Neuronal stem cell (in vitro differentiated cells): ENCODE measurements around the gene PPP1R1C.

ENCODE experiments used
- DNase-seq: peaks from one replicate; pipeline ENCODE4 v3.0.0-alpha.2; 2013; ENCODE audit warnings: low spot score
- H2AFZ ChIP-seq: one replicate; pipeline ENCODE4 v1.6.1; 2013; ENCODE audit warnings: mild to moderate bottlenecking, low read length, inconsistent platforms
- H2AK5ac ChIP-seq: 2 replicates; pipeline ENCODE4 v1.6.1; 2013; ENCODE audit warnings: low read depth, mild to moderate bottlenecking, inconsistent platforms, low read length, moderate library complexity, mixed read lengths
- H2BK120ac ChIP-seq: 2 replicates; pipeline ENCODE4 v1.6.1; 2013; ENCODE audit warnings: low read depth, mild to moderate bottlenecking, inconsistent platforms, low read length, moderate library complexity, mixed read lengths
- H2BK12ac ChIP-seq: one replicate; pipeline ENCODE4 v1.6.1; 2013; ENCODE audit warnings: low read length, inconsistent platforms
- H2BK15ac ChIP-seq: 2 replicates; pipeline ENCODE4 v1.6.1; 2013; ENCODE audit warnings: mild to moderate bottlenecking, low read length, inconsistent platforms, mixed read lengths
- H2BK5ac ChIP-seq: one replicate; pipeline ENCODE4 v1.6.1; 2013; ENCODE audit warnings: inconsistent platforms, mild to moderate bottlenecking, low read length, moderate library complexity
- H3K14ac ChIP-seq: one replicate; pipeline ENCODE4 v1.6.1; 2013; ENCODE audit warnings: low read length, inconsistent platforms
- H3K18ac ChIP-seq: 2 replicates; pipeline ENCODE4 v1.6.1; 2013; ENCODE audit warnings: low read length, inconsistent platforms
- H3K23ac ChIP-seq: 2 replicates; pipeline ENCODE4 v1.6.1; 2013; ENCODE audit warnings: low read depth, mild to moderate bottlenecking, mixed read lengths, low read length, inconsistent platforms; ENCODE audit not compliant: poor library complexity
- H3K27ac ChIP-seq: replicated peaks from 3 replicates; pipeline ENCODE4 v1.5.1; 2013; ENCODE audit warnings: low read length, inconsistent platforms
- H3K27me3 ChIP-seq, 3 experiments: 2 replicates each; pipeline ENCODE4 v1.6.1; 2013; ENCODE audit warnings: low read length in 3 of 3, mild to moderate bottlenecking in 2 of 3, inconsistent platforms in 1 of 3, low read depth in 1 of 3, mixed read lengths in 1 of 3, moderate library complexity in 1 of 3; ENCODE audit not compliant: control insufficient read depth in 3 of 3, insufficient read depth in 3 of 3
- H3K36me3 ChIP-seq, 2 donors: replicated peaks in 1 of 2; 2 replicates each; pipeline ENCODE4 v1.6.1; 2013; ENCODE audit warnings: low read length in 2 of 2; ENCODE audit not compliant: control insufficient read depth in 2 of 2, insufficient read depth in 2 of 2
- H3K4ac ChIP-seq: 2 replicates; pipeline ENCODE4 v1.6.1; 2013; ENCODE audit warnings: inconsistent platforms, mild to moderate bottlenecking, low read length, moderate library complexity
- H3K4me1 ChIP-seq, 2 donors: 1 replicate in 1 of 2; 2 replicates in 1 of 2; pipeline ENCODE4 v1.6.1; 2013; ENCODE audit warnings: low read length in 2 of 2, low read depth in 1 of 2; ENCODE audit not compliant: control insufficient read depth in 2 of 2, insufficient read depth in 1 of 2
- H3K4me2 ChIP-seq: one replicate; pipeline ENCODE4 v1.6.1; 2013; ENCODE audit warnings: mild to moderate bottlenecking, low read length, inconsistent platforms; ENCODE audit not compliant: insufficient read depth, poor library complexity, severe bottlenecking
- H3K4me3 ChIP-seq, 2 donors: 2 replicates each; pipeline ENCODE4 v1.5.1; 2013; ENCODE audit warnings: low read length in 2 of 2, mild to moderate bottlenecking in 2 of 2, inconsistent platforms in 1 of 2, moderate library complexity in 1 of 2
- H3K79me1 ChIP-seq: one replicate; pipeline ENCODE4 v1.6.1; 2013; ENCODE audit warnings: low read depth, mild to moderate bottlenecking, inconsistent platforms, low read length, moderate library complexity
- H3K9ac ChIP-seq: one replicate; pipeline ENCODE4 v1.6.1; 2013; ENCODE audit warnings: mild to moderate bottlenecking, low read depth, low read length, inconsistent platforms; ENCODE audit not compliant: poor library complexity
- H3K9me3 ChIP-seq, 2 donors: replicated peaks in 1 of 2; 2 replicates each; pipeline versions ENCODE3 to v1.6.1; 2013; ENCODE audit warnings: low read length in 2 of 2, mild to moderate bottlenecking in 2 of 2, inconsistent platforms in 1 of 2, low read depth in 1 of 2, mixed read lengths in 1 of 2, moderate library complexity in 1 of 2; ENCODE audit not compliant: control insufficient read depth in 2 of 2, insufficient read depth in 1 of 2
- H4K8ac ChIP-seq: one replicate; pipeline ENCODE4 v1.6.1; 2013; ENCODE audit warnings: low read depth, mild to moderate bottlenecking, inconsistent platforms, low read length, moderate library complexity
- H4K91ac ChIP-seq: one replicate; pipeline ENCODE4 v1.6.1; 2013; ENCODE audit warnings: low read length, low read depth, mild to moderate bottlenecking, inconsistent platforms; ENCODE audit not compliant: poor library complexity
- WGBS, 2 donors: extraction: QIAGEN DNeasy Blood & Tissue Kit; methylation state at CpG; one replicate each; pipeline ENCODE4 v1.1.7; 2013; ENCODE audit warnings: missing lambda C conversion rate in 2 of 2, mixed read lengths in 1 of 2; ENCODE audit not compliant: insufficient read length in 2 of 2, insufficient replicate concordance in 1 of 2; ENCODE audit errors: extremely low coverage in 2 of 2; 5-methylcytosine and 5-hydroxymethylcytosine counted together

The PPP1R1C gene

DNA sequence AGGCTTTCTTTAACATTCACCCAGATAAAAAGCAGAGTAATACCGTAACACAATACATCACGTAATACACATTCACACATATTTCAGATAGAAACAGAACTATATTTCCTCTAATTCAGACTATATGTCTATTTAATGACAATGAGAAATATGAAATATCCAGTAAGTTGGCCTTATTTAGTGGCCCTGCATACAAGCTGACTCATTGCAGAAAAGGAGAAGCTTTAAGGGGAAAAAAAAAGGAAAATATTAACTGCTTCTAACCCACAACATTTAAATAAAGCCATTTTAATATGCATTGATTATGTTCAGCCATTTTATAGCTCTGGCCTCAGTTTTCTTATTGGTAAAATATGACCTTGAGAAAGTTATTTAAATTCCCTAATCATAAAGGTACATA, 94.8 kb downstream of the PPP1R1C start:
- H3K14ac ChIP-seq, result no peak overlapping the region
- no peak overlapping the region for H4K91ac ChIP-seq
- H2BK120ac ChIP-seq, result no peak overlapping the region
- no peak overlapping the region for H4K8ac ChIP-seq
- H3K4me1 ChIP-seq, result no peaks in the 10 kb centered on the region
- no peak overlapping the region for H3K18ac ChIP-seq
- H3K23ac ChIP-seq, result no peak overlapping the region
- H3K36me3 ChIP-seq, result no peaks in the 10 kb centered on the region
- H3K79me1 ChIP-seq, result no peaks in the 10 kb centered on the region
- no peaks in the 10 kb centered on the region for H3K27me3 ChIP-seq
- H3K4me3 ChIP-seq, result no peak overlapping the region
- no peak overlapping the region for H3K9ac ChIP-seq
- no peak overlapping the region for H2BK5ac ChIP-seq
- peaks cover 0 to 4% of the 10 kb centered on the region in 2 donors for H3K9me3 ChIP-seq
- WGBS, 2 donors, result 100% methylated on average over 1 of the region's 2 CpGs
- no peak overlapping the region for H2BK12ac ChIP-seq
- H2AFZ ChIP-seq, result no peak overlapping the region
- DNase-seq, result no peak
- H3K4me2 ChIP-seq, result no peak overlapping the region
- no peak overlapping the region for H2BK15ac ChIP-seq
- H3K4ac ChIP-seq, result no peak overlapping the region
- H2AK5ac ChIP-seq, result no peak overlapping the region
- H3K27ac ChIP-seq, result no peak overlapping the region

- peaks cover 0 to 4% of the 10 kb centered on the region in 2 donors for H3K9me3 ChIP-seq
- H3K4me1 ChIP-seq, result no peaks in the 10 kb centered on the region
- H2BK120ac ChIP-seq, result no peak overlapping the region
- no peak overlapping the region for H2BK5ac ChIP-seq
- WGBS, 2 donors, result no CpG with 5 or more reads among the region's 4 CpGs
- no peak overlapping the region for H4K8ac ChIP-seq
- H2AK5ac ChIP-seq, result no peak overlapping the region
- no peaks in the 10 kb centered on the region for H3K36me3 ChIP-seq
- H3K27ac ChIP-seq, result no peak overlapping the region
- H3K79me1 ChIP-seq, result no peaks in the 10 kb centered on the region
- DNase-seq, result no peak
- no peak overlapping the region for H2BK12ac ChIP-seq
- H4K91ac ChIP-seq, result no peak overlapping the region
- no peak overlapping the region for H2BK15ac ChIP-seq
- no peak overlapping the region for H3K4me2 ChIP-seq
- no peak overlapping the region for H3K23ac ChIP-seq
- no peak overlapping the region for H3K4me3 ChIP-seq
- H3K27me3 ChIP-seq, result no peaks in the 10 kb centered on the region
- H3K9ac ChIP-seq, result no peak overlapping the region
- H3K4ac ChIP-seq, result no peak overlapping the region
- H3K18ac ChIP-seq, result no peak overlapping the region
- no peak overlapping the region for H3K14ac ChIP-seq
- H2AFZ ChIP-seq, result no peak overlapping the region
These were observed 96.1 kb downstream of the PPP1R1C start for GRCh38 chr2:182081602-182082260.

- DNase-seq, result no peak
- no peak overlapping the region for H3K27ac ChIP-seq
These were observed 103.1 kb downstream of the PPP1R1C start for GRCh38 chr2:182088681-182089320.

DNA sequence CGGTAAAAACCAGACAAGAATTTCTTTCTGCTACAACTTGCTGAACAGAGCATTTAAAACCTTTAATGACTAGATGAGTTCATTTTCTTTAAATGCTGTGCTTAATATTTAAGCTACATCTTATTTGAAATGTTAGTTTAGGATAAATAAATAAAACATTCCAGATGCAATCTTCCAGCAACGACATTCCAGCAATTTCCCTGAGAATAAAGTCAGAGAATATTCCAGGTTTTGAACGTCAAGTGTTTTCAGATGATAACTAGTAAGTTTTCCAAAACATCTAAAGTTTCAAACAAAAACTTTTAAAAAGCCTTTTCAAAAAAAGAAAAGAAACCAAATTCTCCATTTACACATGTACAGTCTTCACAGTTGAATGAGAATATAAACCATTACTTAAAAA, 104.8 kb downstream of the PPP1R1C start:
- Histone ChIP-seq H2BK12ac (no peak overlapping the region), H3K27ac (no peak overlapping the region), H3K4ac (no peak overlapping the region), H2AFZ (no peak overlapping the region), H4K8ac (no peak overlapping the region), H2BK15ac (no peak overlapping the region), H3K23ac (no peak overlapping the region), H3K14ac (no peak overlapping the region), H3K9me3 (peaks cover 0 to 3% of the 10 kb centered on the region in 2 donors), H4K91ac (no peak overlapping the region), H2BK120ac (no peak overlapping the region), H3K36me3 (no peaks in the 10 kb centered on the region), H3K4me2 (no peak overlapping the region), H2BK5ac (no peak overlapping the region), H3K4me1 (peaks cover 0 to 4% of the 10 kb centered on the region in 2 donors), H3K9ac (no peak overlapping the region), H3K27me3 (no peaks in the 10 kb centered on the region), H3K79me1 (no peaks in the 10 kb centered on the region), H3K18ac (no peak overlapping the region), H2AK5ac (no peak overlapping the region), H3K4me3 (no peak overlapping the region)
- WGBS, 2 donors, result no CpG with 5 or more reads among the region's 3 CpGs
- no peak for DNase-seq

More at GRCh38 chr2:182088681-182089320, 103.1 kb downstream of the PPP1R1C start:
- H3K18ac ChIP-seq, result no peak overlapping the region
- peaks cover 0 to 4% of the 10 kb centered on the region in 2 donors for H3K4me1 ChIP-seq
- whole genome bisulfite sequencing, 2 donors, result 100% methylated on average over 1 of the region's 3 CpGs; no CpG with 5 or more reads in 1 of the 2 donors
- peaks cover 0 to 8% of the 10 kb centered on the region in 2 donors for H3K9me3 ChIP-seq
- no peak overlapping the region for H2AFZ ChIP-seq
- H3K4ac ChIP-seq, result no peak overlapping the region
- H2BK12ac ChIP-seq, result no peak overlapping the region
- H3K36me3 ChIP-seq, result no peaks in the 10 kb centered on the region
- no peaks in the 10 kb centered on the region for H3K79me1 ChIP-seq
- no peak overlapping the region for H4K91ac ChIP-seq
- no peak overlapping the region for H3K23ac ChIP-seq
- no peaks in the 10 kb centered on the region for H3K27me3 ChIP-seq
- no peak overlapping the region for H3K14ac ChIP-seq
- H2BK5ac ChIP-seq, result no peak overlapping the region
- H2AK5ac ChIP-seq, result no peak overlapping the region
- H3K4me2 ChIP-seq, result no peak overlapping the region
- H4K8ac ChIP-seq, result no peak overlapping the region
- no peak overlapping the region for H3K9ac ChIP-seq
- H2BK15ac ChIP-seq, result no peak overlapping the region
- H2BK120ac ChIP-seq, result no peak overlapping the region
- no peak overlapping the region for H3K4me3 ChIP-seq
